Parathyroid adenoma (tissue), 2 donors: Measurements from ENCODE around the gene PLEK.

Source experiments
- H2AFZ ChIP-seq: fragments of 300-600 bp; sonication (generic); one replicate; pipeline ENCODE4 v1.7.0; 2017; ENCODE audit warnings: antibody characterized with exemption, mild to moderate bottlenecking
- H3K27ac ChIP-seq: fragments of 300-600 bp; sonication (generic); one replicate; pipeline ENCODE4 v1.7.0; 2017
- H3K27me3 ChIP-seq: fragments of 300-600 bp; sonication (generic); one replicate; pipeline ENCODE4 v1.7.0; 2017; ENCODE audit warnings: low read length; ENCODE audit not compliant: control insufficient read depth, insufficient read depth
- H3K36me3 ChIP-seq: fragments of 300-600 bp; sonication (generic); one replicate; pipeline ENCODE4 v1.7.0; 2017; ENCODE audit warnings: low read length; ENCODE audit not compliant: control insufficient read depth, insufficient read depth
- H3K4me1 ChIP-seq: fragments of 300-600 bp; sonication (generic); one replicate; pipeline ENCODE4 v1.7.0; 2017; ENCODE audit warnings: control low read depth
- H3K4me2 ChIP-seq: fragments of 300-600 bp; sonication (generic); one replicate; pipeline ENCODE4 v1.7.0; 2017; ENCODE audit warnings: low read length
- H3K4me3 ChIP-seq: fragments of 300-600 bp; sonication (generic); one replicate; pipeline ENCODE4 v1.7.0; 2017; ENCODE audit warnings: low read depth, low read length
- H3K79me2 ChIP-seq: fragments of 300-600 bp; sonication (generic); one replicate; pipeline ENCODE4 v1.7.0; 2017; ENCODE audit warnings: control low read depth
- H3K9ac ChIP-seq: fragments of 300-600 bp; sonication (generic); one replicate; pipeline ENCODE4 v1.7.0; 2017; ENCODE audit warnings: mild to moderate bottlenecking
- H3K9me3 ChIP-seq: fragments of 300-600 bp; sonication (generic); one replicate; pipeline ENCODE4 v1.7.0; 2017; ENCODE audit warnings: low read length; ENCODE audit not compliant: control insufficient read depth
- CTCF ChIP-seq: fragments of 300-600 bp; sonication (generic); IDR thresholded peaks from one replicate; pipeline ENCODE4 v1.7.0; 2017; ENCODE audit warnings: antibody characterized with exemption, mild to moderate bottlenecking
- donor health status: primary hyperparathyroidism.

PLEK gene

GRCh38 chr2:68412127-68412819 is 47.2 kb downstream of the PLEK start:
- Histone ChIP-seq H3K27me3 (no peaks in the 10 kb centered on the region), H3K36me3 (no peaks in the 10 kb centered on the region), H3K9me3 (no peaks in the 10 kb centered on the region), H3K27ac (no peak overlapping the region), H2AFZ (no peak overlapping the region), H3K4me2 (no peak overlapping the region), H3K4me3 (no peak overlapping the region), H3K4me1 (no peaks in the 10 kb centered on the region), H3K9ac (no peak overlapping the region), H3K79me2 (no peaks in the 10 kb centered on the region)
- no peak for TF ChIP-seq CTCF

- no peak overlapping the region for H2AFZ ChIP-seq
- H3K4me2 ChIP-seq, result no peak overlapping the region
- no peaks in the 10 kb centered on the region for H3K79me2 ChIP-seq
- H3K4me3 ChIP-seq, result no peak overlapping the region
- no peaks in the 10 kb centered on the region for H3K9me3 ChIP-seq
- H3K9ac ChIP-seq, result no peak overlapping the region
- no peaks in the 10 kb centered on the region for H3K27me3 ChIP-seq
- no peaks in the 10 kb centered on the region for H3K4me1 ChIP-seq
- TF ChIP-seq CTCF, result no peak
- H3K36me3 ChIP-seq, result no peaks in the 10 kb centered on the region
- H3K27ac ChIP-seq, result no peak overlapping the region
Measured at GRCh38 chr2:68413466-68413865, 48.4 kb downstream of the PLEK start.

- no peaks in the 10 kb centered on the region for H3K4me1 ChIP-seq
- H3K4me2 ChIP-seq, result no peak overlapping the region
- no peak overlapping the region for H3K27ac ChIP-seq
- H3K9ac ChIP-seq, result no peak overlapping the region
- TF ChIP-seq CTCF, result no peak
- H3K79me2 ChIP-seq, result no peaks in the 10 kb centered on the region
- no peak overlapping the region for H2AFZ ChIP-seq
- H3K9me3 ChIP-seq, result no peaks in the 10 kb centered on the region
- no peaks in the 10 kb centered on the region for H3K36me3 ChIP-seq
- no peaks in the 10 kb centered on the region for H3K27me3 ChIP-seq
- no peak overlapping the region for H3K4me3 ChIP-seq
Measured at GRCh38 chr2:68414452-68414851, 49.4 kb downstream of the PLEK start.

DNA sequence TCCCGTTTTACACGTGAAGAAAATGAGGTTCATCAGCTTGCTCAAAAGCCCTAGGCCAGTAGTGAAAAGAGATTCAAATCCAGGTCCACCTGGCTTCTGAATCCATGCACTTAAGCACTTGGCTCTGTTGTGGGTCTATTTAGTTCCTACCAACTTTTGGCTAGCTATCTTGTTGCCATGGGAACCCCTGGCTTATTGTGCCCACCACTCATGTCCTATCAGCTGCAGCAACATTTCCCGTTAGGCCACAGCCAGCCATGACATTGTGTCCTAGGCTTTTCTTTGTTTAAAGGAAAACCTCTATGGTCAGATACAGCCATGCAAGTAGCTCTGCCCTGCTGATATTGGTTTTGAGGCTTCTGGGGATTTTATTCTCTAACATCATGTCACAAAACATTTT is 49.8 kb downstream of the PLEK start:
- no peaks in the 10 kb centered on the region for H3K9me3 ChIP-seq
- no peaks in the 10 kb centered on the region for H3K79me2 ChIP-seq
- no peaks in the 10 kb centered on the region for H3K27me3 ChIP-seq
- no peak overlapping the region for H3K4me2 ChIP-seq
- H3K4me3 ChIP-seq, result no peak overlapping the region
- no peaks in the 10 kb centered on the region for H3K36me3 ChIP-seq
- no peak overlapping the region for H3K9ac ChIP-seq
- H3K27ac ChIP-seq, result no peak overlapping the region
- H2AFZ ChIP-seq, result no peak overlapping the region
- no peaks in the 10 kb centered on the region for H3K4me1 ChIP-seq
- no peak for TF ChIP-seq CTCF

- H3K27me3 ChIP-seq, result no peaks in the 10 kb centered on the region
- H3K79me2 ChIP-seq, result no peaks in the 10 kb centered on the region
- no peak overlapping the region for H2AFZ ChIP-seq
- H3K9me3 ChIP-seq, result no peaks in the 10 kb centered on the region
- H3K4me3 ChIP-seq, result no peak overlapping the region
- H3K4me2 ChIP-seq, result no peak overlapping the region
- H3K4me1 ChIP-seq, result no peaks in the 10 kb centered on the region
- H3K9ac ChIP-seq, result no peak overlapping the region
- no peaks in the 10 kb centered on the region for H3K36me3 ChIP-seq
- TF ChIP-seq CTCF, result no peak
- H3K27ac ChIP-seq, result no peak overlapping the region
Measured at GRCh38 chr2:68415521-68415920, 50.4 kb downstream of the PLEK start.
